Fibroblast of lung (primary cell): Measurements from ENCODE around the gene EPS8. TPM values are rescaled to one million over a fixed set of nuclear protein-coding genes. Genes with fewer than 3 reads are reported as not detected.

ENCODE experiments used
- DNase-seq, 2 donors: peaks; one replicate each; pipeline versions ENCODE4 v3.0.0 to v3.0.0-alpha.2; 2010; ENCODE audit warnings: low read depth in 2 of 2
- H2AFZ ChIP-seq: 2 replicates; pipeline ENCODE4 v1.5.1; 2012; ENCODE audit warnings: low read length, control low read depth, inconsistent platforms
- H3K27ac ChIP-seq: 2 replicates; pipeline ENCODE4 v1.5.1; 2011; ENCODE audit warnings: low read length, control low read depth; ENCODE audit not compliant: insufficient read depth
- H3K27me3 ChIP-seq: 2 replicates; pipeline ENCODE4 v1.5.1; 2011; ENCODE audit warnings: mild to moderate bottlenecking, low read length; ENCODE audit not compliant: control insufficient read depth, insufficient read depth
- H3K36me3 ChIP-seq: 2 replicates; pipeline ENCODE4 v1.5.1; 2011; ENCODE audit warnings: low read length; ENCODE audit not compliant: control insufficient read depth, insufficient read depth
- H3K4me1 ChIP-seq: 2 replicates; pipeline ENCODE4 v1.5.1; 2011; ENCODE audit warnings: low read length; ENCODE audit not compliant: control insufficient read depth, insufficient read depth; ENCODE audit errors: extremely low read depth
- H3K4me2 ChIP-seq: 2 replicates; pipeline ENCODE4 v1.5.1; 2011; ENCODE audit warnings: low read length, control low read depth; ENCODE audit not compliant: insufficient read depth; ENCODE audit errors: extremely low read depth
- H3K4me3 ChIP-seq, 4 experiments: fragments of 200-600 bp in 1 of 4; sonication (generic) in 1 of 4; replicated peaks in 1 of 4; 2 replicates each; pipeline ENCODE4 v1.5.1; 2011 to 2016; ENCODE audit warnings: low read length in 4 of 4, low read depth in 3 of 4, mild to moderate bottlenecking in 3 of 4, control low read depth in 2 of 4, inconsistent platforms in 1 of 4, mixed read lengths in 1 of 4; ENCODE audit not compliant: insufficient read depth in 1 of 4; ENCODE audit errors: control extremely low read depth in 1 of 4
- H3K79me2 ChIP-seq: 2 replicates; pipeline ENCODE4 v1.5.1; 2012; ENCODE audit warnings: mild to moderate bottlenecking, low read length, inconsistent platforms; ENCODE audit not compliant: control insufficient read depth, insufficient read depth
- H3K9ac ChIP-seq: 2 replicates; pipeline ENCODE4 v1.5.1; 2011; ENCODE audit warnings: mild to moderate bottlenecking, low read length, control low read depth; ENCODE audit not compliant: insufficient read depth
- H3K9me3 ChIP-seq: 2 replicates; pipeline ENCODE4 v1.5.1; 2012; ENCODE audit warnings: low read depth, low read length; ENCODE audit not compliant: control insufficient read depth, insufficient read depth
- H4K20me1 ChIP-seq: 2 replicates; pipeline ENCODE4 v1.5.1; 2011; ENCODE audit warnings: low read length; ENCODE audit not compliant: control insufficient read depth, insufficient read depth; ENCODE audit errors: extremely low read depth
- EZH2 ChIP-seq: IDR thresholded peaks from 2 replicates; pipeline ENCODE4 v1.5.1; 2012; ENCODE audit warnings: low read length, control low read depth, mild to moderate bottlenecking; ENCODE audit errors: missing control alignments
- polyA plus RNA-seq, 2 donors: library from polyadenylated mRNA; depleted of rRNA in 1 of 2; stranded (reverse) in 1 of 2; unstranded in 1 of 2; fragments of >200 nt; gene quantifications; 2 replicates each; pipeline ENCODE4 v1.2.1, GENCODE V29; 2011 to 2012; ENCODE audit warnings: missing spikeins in 1 of 2
- total RNA-seq: library from RNA; depleted of rRNA; stranded (reverse); fragments of >200 nt; gene quantifications from 2 replicates; pipeline ENCODE4 v1.2.1, GENCODE V29; 2014
- TF ChIP-seq, protein P1 (sequence below), 2 donors: IDR thresholded peaks in 1 of 2; conservative IDR thresholded peaks in 1 of 2; 1 replicate in 1 of 2; 2 replicates in 1 of 2; pipeline ENCODE4 v1.5.1; 2011 to 2012; ENCODE audit warnings: low read length in 2 of 2, control low read depth in 1 of 2, inconsistent platforms in 1 of 2, low read depth in 1 of 2, mild to moderate bottlenecking in 1 of 2

Gene EPS8
- total and polyA plus RNA-seq, 2 donors (not counting 1 experiment from before 2014, with no cell fraction given): 96.3 to 108 TPM

DNA sequence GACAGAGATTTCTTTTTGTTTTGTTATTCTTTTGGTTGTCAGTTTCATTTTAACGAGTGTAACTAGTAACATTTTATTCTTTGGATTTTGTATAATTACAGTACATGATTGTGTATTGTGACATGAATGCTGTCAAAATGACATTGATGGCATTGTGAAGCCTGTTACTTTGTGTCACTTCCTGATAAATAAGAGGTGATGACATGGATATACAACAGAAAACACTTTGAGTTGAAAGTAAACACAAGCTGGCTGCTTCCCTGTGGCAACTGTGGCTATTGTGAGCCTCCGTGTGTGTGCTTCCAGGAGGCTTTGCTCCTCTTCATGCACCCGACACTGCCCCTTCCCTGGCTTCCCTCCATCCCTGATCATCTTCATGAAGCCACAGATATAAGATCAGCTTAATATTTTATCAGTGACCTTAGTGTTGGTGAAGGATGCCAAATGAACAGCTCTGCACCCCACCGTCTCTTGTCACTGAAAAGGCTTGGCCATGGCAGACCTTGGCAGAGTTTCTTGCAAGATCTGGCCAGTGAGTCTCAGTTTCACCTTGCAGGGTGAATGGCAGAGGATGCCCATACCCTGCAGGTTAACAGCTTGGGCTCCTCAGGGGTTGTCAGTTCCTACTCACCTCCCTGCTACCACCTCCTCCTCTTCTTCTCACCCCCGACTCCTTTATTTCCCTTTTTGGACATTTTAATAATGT, 191.9 kb downstream of the EPS8 start:
- H3K79me2 ChIP-seq: no peaks in the 10 kb centered on the region
- no peak overlapping the region for H3K4me2 ChIP-seq
- H3K9me3 ChIP-seq: no peaks in the 10 kb centered on the region
- no peaks in the 10 kb centered on the region for H3K27me3 ChIP-seq
- no peak overlapping the region for H2AFZ ChIP-seq
- H3K36me3 ChIP-seq: no peaks in the 10 kb centered on the region
- DNase-seq: no peak
- no peak overlapping the region for H3K9ac ChIP-seq
- no peaks in the 10 kb centered on the region for H4K20me1 ChIP-seq
- peaks cover 16% of the 10 kb centered on the region for H3K4me1 ChIP-seq
- H3K4me3 ChIP-seq: no peak overlapping the region
- no peak overlapping the region for H3K27ac ChIP-seq
- no peak for TF ChIP-seq EZH2
- TF ChIP-seq, protein P1, sequence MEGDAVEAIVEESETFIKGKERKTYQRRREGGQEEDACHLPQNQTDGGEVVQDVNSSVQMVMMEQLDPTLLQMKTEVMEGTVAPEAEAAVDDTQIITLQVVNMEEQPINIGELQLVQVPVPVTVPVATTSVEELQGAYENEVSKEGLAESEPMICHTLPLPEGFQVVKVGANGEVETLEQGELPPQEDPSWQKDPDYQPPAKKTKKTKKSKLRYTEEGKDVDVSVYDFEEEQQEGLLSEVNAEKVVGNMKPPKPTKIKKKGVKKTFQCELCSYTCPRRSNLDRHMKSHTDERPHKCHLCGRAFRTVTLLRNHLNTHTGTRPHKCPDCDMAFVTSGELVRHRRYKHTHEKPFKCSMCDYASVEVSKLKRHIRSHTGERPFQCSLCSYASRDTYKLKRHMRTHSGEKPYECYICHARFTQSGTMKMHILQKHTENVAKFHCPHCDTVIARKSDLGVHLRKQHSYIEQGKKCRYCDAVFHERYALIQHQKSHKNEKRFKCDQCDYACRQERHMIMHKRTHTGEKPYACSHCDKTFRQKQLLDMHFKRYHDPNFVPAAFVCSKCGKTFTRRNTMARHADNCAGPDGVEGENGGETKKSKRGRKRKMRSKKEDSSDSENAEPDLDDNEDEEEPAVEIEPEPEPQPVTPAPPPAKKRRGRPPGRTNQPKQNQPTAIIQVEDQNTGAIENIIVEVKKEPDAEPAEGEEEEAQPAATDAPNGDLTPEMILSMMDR (conservative IDR thresholded peaks at IDR 0.05 in 1 of 2, IDR thresholded peaks at IDR 0.05 in 1 of 2; ENCODE audit: low read depth in 1 of 2, low read length in 2 of 2): no peak

DNA sequence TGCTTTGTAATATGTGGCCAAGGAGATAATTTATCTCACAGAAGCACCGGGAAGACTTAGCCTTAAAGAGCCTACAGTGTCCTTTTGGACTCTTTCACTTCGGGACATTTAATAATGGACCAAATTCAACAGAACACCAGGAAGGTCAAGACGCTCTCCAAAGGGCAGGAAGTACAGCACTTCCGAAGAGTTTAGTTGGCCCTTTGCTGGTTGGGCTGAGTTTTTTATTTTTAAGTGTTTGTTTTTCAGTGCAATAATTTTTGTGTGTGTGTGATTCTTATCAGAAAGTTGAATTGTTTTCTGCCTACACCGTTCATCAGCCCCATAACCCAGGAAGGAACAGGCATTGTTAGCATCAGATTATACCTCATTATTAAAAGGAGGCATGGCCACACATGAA, 193.0 kb downstream of the EPS8 start:
- H3K4me1 ChIP-seq: peaks cover 11% of the 10 kb centered on the region
- no peak overlapping the region for H3K9ac ChIP-seq
- H3K36me3 ChIP-seq: no peaks in the 10 kb centered on the region
- no peak overlapping the region for H3K4me2 ChIP-seq
- peak overlapping the region; percentile 25 for H2AFZ ChIP-seq
- H3K27ac ChIP-seq: no peak overlapping the region
- H3K27me3 ChIP-seq: no peaks in the 10 kb centered on the region
- no peaks in the 10 kb centered on the region for H3K9me3 ChIP-seq
- DNase-seq: no peak
- H4K20me1 ChIP-seq: no peaks in the 10 kb centered on the region
- H3K79me2 ChIP-seq: no peaks in the 10 kb centered on the region
- TF ChIP-seq EZH2: no peak
- TF ChIP-seq, protein P1 (conservative IDR thresholded peaks at IDR 0.05 in 1 of 2, IDR thresholded peaks at IDR 0.05 in 1 of 2; ENCODE audit: low read depth in 1 of 2, low read length in 2 of 2): no peak
- H3K4me3 ChIP-seq: no peak overlapping the region

DNA sequence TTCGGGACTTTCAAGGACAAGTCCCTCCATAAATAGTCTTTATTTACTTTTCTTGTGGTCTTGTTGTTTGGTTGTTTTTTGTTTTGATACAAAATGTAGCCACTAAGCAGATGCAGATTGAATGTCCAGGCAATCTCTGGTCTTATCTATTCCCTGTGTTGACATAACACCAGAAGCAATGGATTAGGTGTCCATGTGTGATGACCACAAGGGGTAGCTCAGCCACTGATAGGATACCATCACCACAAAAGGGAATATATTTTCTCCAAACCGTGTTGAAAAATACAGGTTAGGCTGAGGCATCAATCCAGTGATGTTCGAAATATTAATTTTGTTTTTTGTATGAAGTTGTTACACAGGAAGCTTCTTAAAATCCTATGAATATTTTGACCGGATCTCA, 196.3 kb downstream of the EPS8 start:
- H3K9ac ChIP-seq: no peak overlapping the region
- no peaks in the 10 kb centered on the region for H4K20me1 ChIP-seq
- no peaks in the 10 kb centered on the region for H3K27me3 ChIP-seq
- H3K79me2 ChIP-seq: no peaks in the 10 kb centered on the region
- peak in 1 of 2 donors; percentile 31 for DNase-seq
- peaks cover 2% of the 10 kb centered on the region for H3K4me1 ChIP-seq
- H3K4me2 ChIP-seq: no peak overlapping the region
- no peak overlapping the region for H3K27ac ChIP-seq
- no peak overlapping the region for H2AFZ ChIP-seq
- H3K9me3 ChIP-seq: no peaks in the 10 kb centered on the region
- H3K4me3 ChIP-seq: no peak overlapping the region
- no peak for TF ChIP-seq EZH2
- TF ChIP-seq, protein P1 (conservative IDR thresholded peaks at IDR 0.05 in 1 of 2, IDR thresholded peaks at IDR 0.05 in 1 of 2; ENCODE audit: low read depth in 1 of 2, low read length in 2 of 2): peak in 1 of 2 donors; percentile 16
- no peaks in the 10 kb centered on the region for H3K36me3 ChIP-seq
